SU-DHL-6 (cell line): ENCODE results near the gene ITPR2.
"Not testable (repeated sequence)": the region's sequence is repeated elsewhere in the genome, so short reads cannot be mapped to it uniquely, and the experiment has no call there.

Source experiments
- H2AFZ ChIP-seq: fragments of 200-600 bp; sonication (generic); 2 replicates; pipeline ENCODE4 v1.6.1; 2014; ENCODE audit warnings: low read depth, mild to moderate bottlenecking, moderate library complexity, mixed read lengths, antibody characterized with exemption, low read length; ENCODE audit not compliant: severe bottlenecking
- H3F3A ChIP-seq: fragments of 200-600 bp; shearing (Covaris generic); 2 replicates; pipeline ENCODE4 v1.6.0; 2016; ENCODE audit warnings: antibody characterized with exemption, mild to moderate bottlenecking; ENCODE audit not compliant: insufficient read depth
- H3K27ac ChIP-seq: fragments of 200-600 bp; sonication (generic); 2 replicates; pipeline ENCODE4 v1.5.1; 2016; ENCODE audit warnings: low read depth, mild to moderate bottlenecking, low read length, moderate library complexity, mixed read lengths
- H3K27me3 ChIP-seq: fragments of 200-600 bp; sonication (generic), shearing (Covaris generic); 2 replicates; pipeline ENCODE4 v1.6.0; 2014; ENCODE audit warnings: mild to moderate bottlenecking, low read length
- H3K36me3 ChIP-seq: fragments of 200-600 bp; sonication (generic); 2 replicates; pipeline ENCODE4 v1.6.1; 2014; ENCODE audit warnings: mild to moderate bottlenecking, low read length, mixed read lengths
- H3K4me2 ChIP-seq: fragments of 300-600, 200-600 bp; shearing (Covaris generic), sonication (generic); 2 replicates; pipeline ENCODE4 v1.6.0; 2014; ENCODE audit warnings: low read length, low read depth, mild to moderate bottlenecking; ENCODE audit not compliant: poor library complexity, severe bottlenecking
- H3K4me3 ChIP-seq: fragments of 200-600 bp; sonication (generic); 2 replicates; pipeline ENCODE4 v1.5.1; 2014; ENCODE audit warnings: antibody characterized with exemption, low read length, mild to moderate bottlenecking, mixed read lengths; ENCODE audit not compliant: insufficient read depth, poor library complexity, severe bottlenecking
- H3K79me2 ChIP-seq: fragments of 200-600 bp; sonication (generic); 2 replicates; pipeline ENCODE4 v1.6.1; 2014; ENCODE audit warnings: mild to moderate bottlenecking, low read length, moderate library complexity; ENCODE audit not compliant: insufficient read depth
- H3K9ac ChIP-seq: fragments of 200-600 bp; sonication (generic); 2 replicates; pipeline ENCODE4 v1.7.0; 2014; ENCODE audit warnings: mild to moderate bottlenecking, low read length
- H3K9me2 ChIP-seq: fragments of 200-600 bp; sonication (generic); replicated peaks from 2 replicates; pipeline ENCODE4 v1.6.1; 2014; ENCODE audit warnings: low read length; ENCODE audit not compliant: insufficient read depth
- H3K9me3 ChIP-seq: fragments of 200-600 bp; sonication (generic); 2 replicates; pipeline ENCODE4 v1.6.1; 2014; ENCODE audit warnings: low read length, mixed read lengths; ENCODE audit not compliant: insufficient read depth
- H4K20me1 ChIP-seq: fragments of 200-600 bp; sonication (generic); 2 replicates; pipeline ENCODE4 v1.6.1; 2014; ENCODE audit warnings: low read depth, mild to moderate bottlenecking, antibody characterized with exemption, low read length, moderate library complexity, mixed read lengths
- CTCF ChIP-seq: fragments of 200-600 bp; sonication (generic); IDR thresholded peaks from one replicate; pipeline ENCODE4 v1.5.1; 2017; ENCODE audit warnings: antibody characterized with exemption, mild to moderate bottlenecking, low read length, moderate library complexity; ENCODE audit not compliant: insufficient read depth, poor library complexity, severe bottlenecking
- EZH2phosphoT487 ChIP-seq: fragments of 200-600 bp; sonication (generic), shearing (Covaris generic); conservative IDR thresholded peaks from 2 replicates; pipeline ENCODE4 v1.6.1; 2018; ENCODE audit warnings: mild to moderate bottlenecking, antibody characterized with exemption, low read length, moderate library complexity, mixed read lengths

Gene ITPR2

GRCh38 chr12:26760657-26761293, 72.2 kb downstream of the ITPR2 start:
- no peak for TF ChIP-seq EZH2phosphoT487
- no peak for TF ChIP-seq CTCF
- peaks cover 19% of the 10 kb centered on the region; the same call in 1 of the 2 replicates for H3K9me3 ChIP-seq
- no peaks in the 10 kb centered on the region for H3F3A ChIP-seq
- no peak overlapping the region for H3K27ac ChIP-seq
- no peaks in the 10 kb centered on the region for H3K36me3 ChIP-seq
- H4K20me1 ChIP-seq, result no peaks in the 10 kb centered on the region
- H3K79me2 ChIP-seq, result no peaks in the 10 kb centered on the region
- no peaks in the 10 kb centered on the region for H3K9me2 ChIP-seq
- H3K9ac ChIP-seq, result no peak overlapping the region
- H3K27me3 ChIP-seq, result no peaks in the 10 kb centered on the region
- no peak overlapping the region for H3K4me3 ChIP-seq
- H3K4me2 ChIP-seq, result no peak overlapping the region
- H2AFZ ChIP-seq, result no peak overlapping the region

DNA sequence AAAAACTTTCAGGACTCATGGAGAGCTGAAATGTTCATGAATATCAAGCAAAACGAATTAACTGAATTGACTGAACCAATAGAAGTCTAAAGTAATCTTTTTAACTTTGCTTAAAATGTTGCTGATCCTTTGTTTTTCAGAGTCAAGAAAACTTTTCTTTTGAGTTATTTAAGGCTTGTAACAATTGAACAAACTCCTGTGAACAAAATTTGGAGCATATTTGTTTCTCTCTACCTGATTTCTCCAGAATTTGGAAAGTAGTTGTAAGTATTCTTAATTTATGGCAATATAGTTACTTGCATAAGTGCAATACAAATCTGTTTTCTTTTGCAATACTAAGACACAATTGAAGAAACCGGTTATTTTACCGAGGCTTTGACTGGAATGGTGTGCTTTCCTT, 77.6 kb downstream of the ITPR2 start:
- H3F3A ChIP-seq, H3K9me2 ChIP-seq: not testable (repeated sequence)

GRCh38 chr12:26754148-26754547, 78.8 kb downstream of the ITPR2 start:
- Histone ChIP-seq H3F3A (no peaks in the 10 kb centered on the region), H3K79me2 (no peaks in the 10 kb centered on the region), H3K36me3 (peaks cover 6% of the 10 kb centered on the region; the same call in 1 of the 2 replicates)

More for the DNA sequence above, 77.6 kb downstream of the ITPR2 start:
- H3K9ac ChIP-seq, H3K4me3 ChIP-seq, H3K36me3 ChIP-seq, H3K27ac ChIP-seq, H3K27me3 ChIP-seq, H2AFZ ChIP-seq, H3K79me2 ChIP-seq, H3K4me2 ChIP-seq, H4K20me1 ChIP-seq: not testable (repeated sequence)
- peaks cover 24% of the 10 kb centered on the region; the same call in 1 of the 2 replicates for H3K9me3 ChIP-seq

More at GRCh38 chr12:26754148-26754547, 78.8 kb downstream of the ITPR2 start:
- H3K27ac ChIP-seq, result no peak overlapping the region
- H3K4me2 ChIP-seq, result no peak overlapping the region
- TF ChIP-seq EZH2phosphoT487, result no peak
- TF ChIP-seq CTCF, result no peak
- H2AFZ ChIP-seq, result no peak overlapping the region
- H3K9ac ChIP-seq, result no peak overlapping the region
- H3K4me3 ChIP-seq, result no peak overlapping the region
- peaks cover 24% of the 10 kb centered on the region; the same call in 1 of the 2 replicates for H3K9me3 ChIP-seq
- H3K9me2 ChIP-seq, result no peaks in the 10 kb centered on the region
- H4K20me1 ChIP-seq, result no peaks in the 10 kb centered on the region
- H3K27me3 ChIP-seq, result no peaks in the 10 kb centered on the region
